Measurements from ENCODE around the gene AFMID. TPM values are rescaled to one million over a fixed set of nuclear protein-coding genes. Genes with fewer than 3 reads are reported as not detected.

Gene AFMID
- total RNA-seq, 1 experiment from 2014 or later = 45.1 TPM

DNA sequence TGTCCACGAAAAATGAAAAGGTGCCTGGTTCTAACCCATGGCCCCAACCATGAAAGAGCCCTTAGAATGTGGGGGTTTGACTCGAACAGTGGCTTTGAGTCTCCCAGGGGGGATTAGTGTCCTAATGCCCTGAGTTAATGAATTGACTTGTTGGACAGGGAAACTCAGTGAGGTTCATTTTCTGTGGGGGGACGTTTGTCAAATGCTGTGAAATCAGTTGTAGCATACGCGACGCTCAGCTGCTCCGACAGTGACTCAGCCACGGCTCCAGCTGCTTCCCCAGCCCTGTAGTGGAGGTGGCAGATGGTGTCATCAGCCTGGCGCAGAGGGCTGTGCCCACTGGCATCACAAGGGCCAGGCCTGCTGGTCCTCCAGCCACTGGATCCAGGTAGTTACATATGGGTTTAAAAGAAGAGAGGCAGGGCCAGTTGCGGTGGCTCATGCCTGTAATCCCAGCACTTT is 40.3 kb downstream of the AFMID start:
- POLR2A ChIA-PET = no interaction called here
- no peak for TF ChIP-seq ATF1 (CRISPR knock-in tag; IDR thresholded peaks at IDR 0.05)
- no peak for TF ChIP-seq EMX1 (CRISPR knock-in tag; IDR thresholded peaks at IDR 0.05)
- TF ChIP-seq FOXP4 (CRISPR knock-in tag; IDR thresholded peaks at IDR 0.05) = no peak
- TF ChIP-seq FOXJ3 (CRISPR knock-in tag; IDR thresholded peaks at IDR 0.05; ENCODE audit: borderline replicate concordance) = no peak
- TF ChIP-seq CREM (CRISPR knock-in tag; IDR thresholded peaks at IDR 0.05) = no peak
- no peak for TF ChIP-seq MXD4 (CRISPR knock-in tag; IDR thresholded peaks at IDR 0.05; ENCODE audit: borderline replicate concordance)
- TF ChIP-seq ETV6 (CRISPR knock-in tag; IDR thresholded peaks at IDR 0.05) = no peak
- TF ChIP-seq, protein P1, sequence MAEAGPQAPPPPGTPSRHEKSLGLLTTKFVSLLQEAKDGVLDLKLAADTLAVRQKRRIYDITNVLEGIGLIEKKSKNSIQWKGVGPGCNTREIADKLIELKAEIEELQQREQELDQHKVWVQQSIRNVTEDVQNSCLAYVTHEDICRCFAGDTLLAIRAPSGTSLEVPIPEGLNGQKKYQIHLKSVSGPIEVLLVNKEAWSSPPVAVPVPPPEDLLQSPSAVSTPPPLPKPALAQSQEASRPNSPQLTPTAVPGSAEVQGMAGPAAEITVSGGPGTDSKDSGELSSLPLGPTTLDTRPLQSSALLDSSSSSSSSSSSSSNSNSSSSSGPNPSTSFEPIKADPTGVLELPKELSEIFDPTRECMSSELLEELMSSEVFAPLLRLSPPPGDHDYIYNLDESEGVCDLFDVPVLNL (CRISPR knock-in tag; IDR thresholded peaks at IDR 0.05; ENCODE audit: borderline replicate concordance, low read depth) = no peak
- TF ChIP-seq TP53 (CRISPR knock-in tag; IDR thresholded peaks at IDR 0.05) = no peak
- TF ChIP-seq CREB1 (CRISPR knock-in tag; IDR thresholded peaks at IDR 0.05) = no peak
- TF ChIP-seq MAX (CRISPR knock-in tag; IDR thresholded peaks at IDR 0.05) = no peak
- no peak for TF ChIP-seq SP1 (CRISPR knock-in tag; conservative IDR thresholded peaks at IDR 0.05)
- TF ChIP-seq GTF2I (CRISPR knock-in tag; conservative IDR thresholded peaks at IDR 0.05) = no peak
- TF ChIP-seq HMGXB4 (CRISPR knock-in tag; IDR thresholded peaks at IDR 0.05) = no peak
- Mint-ChIP-seq H3K4me1 (peaks cover 4% of the 10 kb centered on the region; the same call in 1 of the 2 replicates), H3K4me3 (no peak overlapping the region), H3K9me3 (no peaks in the 10 kb centered on the region), H3K36me3 (peaks cover 26% of the 10 kb centered on the region), H3K27ac (no peak overlapping the region), H3K27me3 (ENCODE audit: low read depth) (peaks cover 24% of the 10 kb centered on the region)
- ATAC-seq = no peak
- DNase-seq (ENCODE audit: low spot score) = no peak
- CTCF ChIA-PET = interaction anchor here (0.9 kb wide), 1 partner anchor 21 kb away, joined by 7 read pairs; no protein-coding TSS in a partner anchor

DNA sequence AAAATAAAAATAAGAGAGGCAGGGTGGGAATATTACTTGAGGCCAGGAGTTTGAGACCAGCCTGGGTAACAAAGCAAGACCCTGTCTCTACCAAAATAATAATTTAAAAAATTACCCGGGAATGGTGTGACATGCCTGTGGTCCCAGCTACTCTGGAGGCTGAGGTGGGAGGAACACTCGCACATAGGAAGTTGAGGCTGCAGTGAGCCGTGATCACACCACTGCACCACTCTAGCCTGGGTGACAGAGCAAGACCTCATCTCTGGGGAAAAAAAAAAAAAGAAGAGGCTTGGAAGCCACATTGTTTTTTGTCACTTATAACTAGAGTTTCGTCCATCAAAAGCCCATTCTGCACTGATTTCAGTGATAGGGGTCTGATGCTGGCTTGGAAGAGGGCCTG is 41.0 kb downstream of the AFMID start:
- H3K4me3 Mint-ChIP-seq = no peak overlapping the region
- H3K27ac Mint-ChIP-seq = no peak overlapping the region
- no peak for DNase-seq (ENCODE audit: low spot score)
- TF ChIP-seq, protein P2, sequence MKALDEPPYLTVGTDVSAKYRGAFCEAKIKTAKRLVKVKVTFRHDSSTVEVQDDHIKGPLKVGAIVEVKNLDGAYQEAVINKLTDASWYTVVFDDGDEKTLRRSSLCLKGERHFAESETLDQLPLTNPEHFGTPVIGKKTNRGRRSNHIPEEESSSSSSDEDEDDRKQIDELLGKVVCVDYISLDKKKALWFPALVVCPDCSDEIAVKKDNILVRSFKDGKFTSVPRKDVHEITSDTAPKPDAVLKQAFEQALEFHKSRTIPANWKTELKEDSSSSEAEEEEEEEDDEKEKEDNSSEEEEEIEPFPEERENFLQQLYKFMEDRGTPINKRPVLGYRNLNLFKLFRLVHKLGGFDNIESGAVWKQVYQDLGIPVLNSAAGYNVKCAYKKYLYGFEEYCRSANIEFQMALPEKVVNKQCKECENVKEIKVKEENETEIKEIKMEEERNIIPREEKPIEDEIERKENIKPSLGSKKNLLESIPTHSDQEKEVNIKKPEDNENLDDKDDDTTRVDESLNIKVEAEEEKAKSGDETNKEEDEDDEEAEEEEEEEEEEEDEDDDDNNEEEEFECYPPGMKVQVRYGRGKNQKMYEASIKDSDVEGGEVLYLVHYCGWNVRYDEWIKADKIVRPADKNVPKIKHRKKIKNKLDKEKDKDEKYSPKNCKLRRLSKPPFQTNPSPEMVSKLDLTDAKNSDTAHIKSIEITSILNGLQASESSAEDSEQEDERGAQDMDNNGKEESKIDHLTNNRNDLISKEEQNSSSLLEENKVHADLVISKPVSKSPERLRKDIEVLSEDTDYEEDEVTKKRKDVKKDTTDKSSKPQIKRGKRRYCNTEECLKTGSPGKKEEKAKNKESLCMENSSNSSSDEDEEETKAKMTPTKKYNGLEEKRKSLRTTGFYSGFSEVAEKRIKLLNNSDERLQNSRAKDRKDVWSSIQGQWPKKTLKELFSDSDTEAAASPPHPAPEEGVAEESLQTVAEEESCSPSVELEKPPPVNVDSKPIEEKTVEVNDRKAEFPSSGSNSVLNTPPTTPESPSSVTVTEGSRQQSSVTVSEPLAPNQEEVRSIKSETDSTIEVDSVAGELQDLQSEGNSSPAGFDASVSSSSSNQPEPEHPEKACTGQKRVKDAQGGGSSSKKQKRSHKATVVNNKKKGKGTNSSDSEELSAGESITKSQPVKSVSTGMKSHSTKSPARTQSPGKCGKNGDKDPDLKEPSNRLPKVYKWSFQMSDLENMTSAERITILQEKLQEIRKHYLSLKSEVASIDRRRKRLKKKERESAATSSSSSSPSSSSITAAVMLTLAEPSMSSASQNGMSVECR (CRISPR knock-in tag; IDR thresholded peaks at IDR 0.05; ENCODE audit: borderline replicate concordance) = no peak
- TF ChIP-seq PRDM15 (CRISPR knock-in tag; IDR thresholded peaks at IDR 0.05) (no peak), RORB (CRISPR knock-in tag; IDR thresholded peaks at IDR 0.05) (no peak)
- TF ChIP-seq, protein P3, sequence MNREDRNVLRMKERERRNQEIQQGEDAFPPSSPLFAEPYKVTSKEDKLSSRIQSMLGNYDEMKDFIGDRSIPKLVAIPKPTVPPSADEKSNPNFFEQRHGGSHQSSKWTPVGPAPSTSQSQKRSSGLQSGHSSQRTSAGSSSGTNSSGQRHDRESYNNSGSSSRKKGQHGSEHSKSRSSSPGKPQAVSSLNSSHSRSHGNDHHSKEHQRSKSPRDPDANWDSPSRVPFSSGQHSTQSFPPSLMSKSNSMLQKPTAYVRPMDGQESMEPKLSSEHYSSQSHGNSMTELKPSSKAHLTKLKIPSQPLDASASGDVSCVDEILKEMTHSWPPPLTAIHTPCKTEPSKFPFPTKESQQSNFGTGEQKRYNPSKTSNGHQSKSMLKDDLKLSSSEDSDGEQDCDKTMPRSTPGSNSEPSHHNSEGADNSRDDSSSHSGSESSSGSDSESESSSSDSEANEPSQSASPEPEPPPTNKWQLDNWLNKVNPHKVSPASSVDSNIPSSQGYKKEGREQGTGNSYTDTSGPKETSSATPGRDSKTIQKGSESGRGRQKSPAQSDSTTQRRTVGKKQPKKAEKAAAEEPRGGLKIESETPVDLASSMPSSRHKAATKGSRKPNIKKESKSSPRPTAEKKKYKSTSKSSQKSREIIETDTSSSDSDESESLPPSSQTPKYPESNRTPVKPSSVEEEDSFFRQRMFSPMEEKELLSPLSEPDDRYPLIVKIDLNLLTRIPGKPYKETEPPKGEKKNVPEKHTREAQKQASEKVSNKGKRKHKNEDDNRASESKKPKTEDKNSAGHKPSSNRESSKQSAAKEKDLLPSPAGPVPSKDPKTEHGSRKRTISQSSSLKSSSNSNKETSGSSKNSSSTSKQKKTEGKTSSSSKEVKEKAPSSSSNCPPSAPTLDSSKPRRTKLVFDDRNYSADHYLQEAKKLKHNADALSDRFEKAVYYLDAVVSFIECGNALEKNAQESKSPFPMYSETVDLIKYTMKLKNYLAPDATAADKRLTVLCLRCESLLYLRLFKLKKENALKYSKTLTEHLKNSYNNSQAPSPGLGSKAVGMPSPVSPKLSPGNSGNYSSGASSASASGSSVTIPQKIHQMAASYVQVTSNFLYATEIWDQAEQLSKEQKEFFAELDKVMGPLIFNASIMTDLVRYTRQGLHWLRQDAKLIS (CRISPR knock-in tag; IDR thresholded peaks at IDR 0.05; ENCODE audit: borderline replicate concordance) = no peak
- ChIA-PET CTCF (no interaction called here), POLR2A (interaction anchor here (0.6 kb wide), 1 partner anchor 490 kb away, joined by 3 read pairs; no protein-coding TSS in a partner anchor)
- H3K4me1 Mint-ChIP-seq = peaks cover 4% of the 10 kb centered on the region; the same call in 1 of the 2 replicates
- H3K9me3 Mint-ChIP-seq = no peaks in the 10 kb centered on the region
- peaks cover 20% of the 10 kb centered on the region for H3K36me3 Mint-ChIP-seq
- peaks cover 31% of the 10 kb centered on the region for H3K27me3 Mint-ChIP-seq (ENCODE audit: low read depth)
- no peak for ATAC-seq
